ENCODE measurements around the gene ZBTB24.

Gene ZBTB24

GRCh38 chr6:109503327-109504224, 20.6 kb upstream of the ZBTB24 start:
- DNase-seq, result no peak

- no peak for DNase-seq
These were observed 15.9 kb upstream of the ZBTB24 start for GRCh38 chr6:109498936-109499335.

- DNase-seq, result no peak
These were observed 15.0 kb upstream of the ZBTB24 start for GRCh38 chr6:109498052-109498451.

GRCh38 chr6:109496036-109496772, 13.2 kb upstream of the ZBTB24 start:
- DNase-seq, result no peak

DNA sequence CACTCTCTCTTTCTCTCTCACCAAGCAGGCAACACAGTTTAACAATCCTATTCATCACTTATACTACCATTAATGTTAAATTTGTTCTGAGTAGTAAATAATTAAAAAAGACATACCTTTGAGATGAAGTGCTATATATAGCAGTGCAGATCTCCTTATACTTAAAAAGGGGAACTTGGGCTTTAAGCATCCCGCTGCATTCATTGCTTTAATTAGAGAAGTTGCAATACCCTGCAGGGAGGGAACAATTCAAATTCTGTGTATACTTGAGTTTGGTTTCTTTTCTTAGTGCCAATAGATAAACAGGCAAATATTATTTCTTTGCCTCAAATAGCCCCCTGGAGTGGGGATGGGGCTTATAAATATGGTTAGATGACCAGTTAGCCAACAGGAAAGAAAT, 10.8 kb upstream of the ZBTB24 start:
- no peak for DNase-seq

DNA sequence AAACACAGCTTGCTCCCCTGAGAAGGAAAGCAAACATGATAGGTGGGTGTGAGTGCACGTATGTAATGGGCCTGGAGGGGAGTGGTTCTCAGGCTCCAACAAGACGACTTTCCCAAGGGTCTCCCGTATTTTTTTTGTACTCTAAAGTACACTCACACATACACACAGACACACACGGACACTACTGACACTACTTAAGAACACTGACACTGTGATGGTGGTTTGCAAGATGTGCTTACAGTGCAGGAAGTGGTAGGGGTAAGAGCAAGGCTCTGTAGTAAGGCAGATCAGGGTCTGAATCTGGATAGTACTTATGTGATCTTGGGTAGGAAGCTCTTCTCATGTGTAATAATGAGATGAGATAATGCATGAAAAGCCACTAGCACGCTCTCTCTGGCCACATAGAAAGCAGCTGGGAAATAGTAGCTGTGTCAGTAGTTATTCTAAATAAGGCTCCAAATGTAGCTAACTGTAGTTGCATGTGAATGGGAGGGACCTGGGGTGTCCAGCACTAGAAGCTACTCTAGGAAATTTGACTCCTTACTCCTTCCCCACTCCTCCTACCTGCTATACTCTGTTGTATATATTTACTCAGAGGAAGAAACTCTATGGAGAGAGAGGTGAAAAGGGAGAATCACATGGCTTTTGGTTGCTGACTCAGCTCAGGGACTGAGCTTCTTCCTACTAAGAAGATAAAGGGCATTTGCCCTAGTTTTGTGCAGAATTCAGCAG, 8.4 kb upstream of the ZBTB24 start:
- no peak for DNase-seq

DNA sequence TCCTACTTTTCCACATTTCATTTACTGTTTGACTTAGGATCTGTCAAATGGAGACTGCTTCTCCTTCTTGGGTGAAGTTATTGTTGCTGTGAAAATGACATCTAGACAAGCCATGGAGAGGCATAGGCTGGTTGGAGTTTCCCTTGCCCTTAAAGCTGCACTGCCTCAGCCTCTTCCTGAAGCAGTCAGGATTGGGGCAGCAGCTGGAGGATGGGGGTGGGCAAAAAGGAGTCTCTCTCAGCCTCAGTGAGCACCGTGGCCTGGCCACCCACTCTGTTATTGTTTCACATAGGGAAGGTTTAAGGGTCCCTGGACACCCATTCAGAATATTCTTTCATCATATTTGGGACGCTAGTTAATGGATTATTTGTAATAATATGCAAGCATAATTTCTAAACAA, 7.7 kb upstream of the ZBTB24 start:
- no peak for DNase-seq

DNA sequence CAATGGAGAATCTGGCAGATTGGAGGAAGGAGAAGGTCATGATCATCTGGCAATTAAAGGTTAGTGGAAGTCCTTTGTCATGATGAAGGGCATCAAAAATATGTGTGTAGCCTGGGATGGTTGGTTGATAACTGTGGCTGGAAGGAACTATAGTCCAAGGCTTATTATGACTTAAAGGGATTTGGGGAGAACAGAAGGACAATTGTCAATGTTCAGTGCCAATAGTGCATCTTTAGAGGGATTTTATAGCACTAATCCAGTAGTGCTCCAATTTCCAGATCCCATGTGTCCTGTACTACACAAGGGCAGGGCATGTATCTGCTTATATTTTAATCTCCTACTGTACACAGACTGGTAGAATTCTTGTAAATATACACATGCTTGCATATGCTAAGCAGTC, 5.0 kb upstream of the ZBTB24 start:
- DNase-seq, result no peak

- no peak for DNase-seq
These were observed 3.0 kb upstream of the ZBTB24 start for GRCh38 chr6:109486068-109486467.

DNA sequence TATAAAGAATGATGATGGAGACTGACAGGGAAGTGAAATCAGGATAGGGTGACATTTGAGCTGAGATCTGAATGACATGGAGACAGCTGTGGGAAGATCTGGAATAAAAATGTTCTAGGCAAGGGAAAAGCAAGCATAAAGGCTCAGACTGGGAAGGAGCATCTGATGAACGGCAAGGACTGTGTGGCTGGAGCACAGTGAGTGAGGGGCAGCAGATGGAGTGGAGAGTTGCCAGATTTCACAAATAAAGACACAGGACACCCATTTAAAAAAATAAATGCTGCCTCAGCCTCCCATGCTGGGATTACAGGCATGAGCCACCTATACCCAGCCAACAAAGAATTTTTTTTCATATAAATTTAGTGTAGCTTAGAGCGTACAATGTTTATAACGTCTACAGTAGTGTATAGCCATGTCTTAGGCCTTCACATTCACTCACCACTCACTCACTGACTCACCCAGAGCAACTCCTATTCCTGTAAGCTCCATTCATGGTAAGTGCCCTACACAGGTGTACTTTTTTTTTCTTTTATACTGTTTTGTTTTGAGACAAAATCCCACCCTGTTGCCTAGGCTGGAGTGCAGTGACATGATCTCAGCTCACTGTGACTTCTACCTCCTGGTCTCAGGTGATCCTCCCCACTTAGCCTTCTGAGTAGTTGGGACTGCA, 2.4 kb upstream of the ZBTB24 start:
- no peak for DNase-seq

DNA sequence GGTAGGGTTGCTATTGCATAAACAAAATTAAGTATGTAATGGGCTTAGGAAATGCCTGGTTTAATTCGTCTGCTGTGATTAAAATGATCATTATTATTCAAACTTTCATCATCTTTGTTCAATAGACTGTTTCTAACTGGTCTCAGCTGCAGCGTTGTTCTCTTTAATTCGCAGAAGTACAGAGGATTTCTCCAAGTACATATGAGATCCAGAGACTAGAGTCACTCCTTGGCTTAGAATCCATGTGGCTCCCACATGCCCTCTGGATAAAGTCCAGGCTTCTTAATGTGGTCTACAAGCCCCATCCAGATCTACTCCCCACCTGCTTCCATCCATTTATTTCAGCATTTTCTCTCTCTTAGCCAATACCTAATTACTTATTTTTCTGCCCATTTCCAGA, 1.1 kb upstream of the ZBTB24 start:
- no peak for DNase-seq

- no peak for DNase-seq
These were observed 677 bp upstream of the ZBTB24 start for GRCh38 chr6:109483735-109484057.

DNA sequence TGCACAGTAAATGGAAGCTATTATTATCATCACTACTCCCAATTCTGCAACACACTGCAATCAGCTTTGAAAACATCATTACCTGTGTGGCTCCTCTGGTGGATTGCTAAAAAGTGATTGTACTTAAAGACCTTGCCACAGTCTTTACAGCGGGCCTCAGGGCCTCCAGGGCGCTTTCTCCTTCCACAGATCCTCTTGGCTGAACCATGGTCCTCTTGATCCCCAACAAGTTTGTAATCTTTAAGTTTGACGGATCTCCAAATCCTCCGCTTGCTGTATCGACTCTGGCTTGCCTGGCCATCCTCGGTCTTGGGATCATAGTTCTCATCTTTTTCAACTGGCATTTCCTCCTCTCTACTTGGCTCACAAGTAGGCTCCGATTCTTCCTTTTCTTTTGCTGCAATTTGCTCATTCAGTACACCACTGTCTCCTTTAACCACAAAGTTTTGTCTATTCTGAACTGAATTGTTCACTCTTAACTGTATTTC, 2.0 kb downstream of the ZBTB24 start:
- no peak for DNase-seq

GRCh38 chr6:109478841-109479624, 4.0 kb downstream of the ZBTB24 start:
- DNase-seq, result no peak

DNA sequence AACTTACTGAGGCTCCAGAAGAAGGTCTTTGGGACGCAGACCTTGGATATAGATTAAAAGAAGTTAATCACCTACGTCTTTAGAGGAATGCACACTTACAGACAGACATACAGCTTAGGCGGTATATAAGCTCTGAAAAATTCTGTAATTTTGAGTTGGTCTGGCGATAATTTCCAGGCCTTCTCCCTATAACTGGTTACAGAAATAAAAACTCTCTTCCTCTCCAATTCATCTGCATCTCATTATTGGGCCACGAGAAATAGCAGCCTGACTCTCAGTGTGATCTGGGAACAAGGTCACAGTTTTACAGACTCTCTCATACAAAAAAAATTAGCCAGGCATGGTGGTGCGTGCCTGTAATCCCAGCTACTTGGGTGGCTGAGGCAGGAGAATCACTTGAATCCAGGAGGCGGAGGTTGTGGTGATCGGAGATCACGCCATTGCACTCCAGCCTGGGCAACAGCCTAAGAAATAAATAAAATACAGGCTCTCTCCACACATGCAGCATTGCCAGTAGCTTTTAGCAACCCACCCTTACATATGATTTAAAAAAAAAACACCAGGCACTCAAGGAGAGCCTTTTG, 4.7 kb downstream of the ZBTB24 start:
- no peak for DNase-seq

DNA sequence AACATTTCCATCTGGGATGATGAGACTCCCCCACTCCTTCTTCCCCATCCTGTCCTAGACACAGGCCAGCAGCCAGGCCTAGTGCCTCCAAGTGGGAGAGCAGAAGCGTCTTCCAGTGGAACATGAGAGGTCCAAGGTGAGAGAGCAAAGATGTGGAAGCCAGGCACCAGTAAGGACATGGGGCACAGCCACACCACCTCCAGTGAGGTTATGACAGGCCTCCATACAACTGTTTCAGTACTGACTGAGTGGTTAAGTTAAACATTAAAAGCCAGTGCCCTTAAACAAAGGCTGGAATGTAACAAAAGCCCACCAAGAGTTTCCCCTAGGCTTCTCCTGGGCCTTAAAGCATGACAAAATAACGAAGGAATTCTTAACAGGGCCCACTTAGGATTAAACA, 5.3 kb downstream of the ZBTB24 start:
- DNase-seq, result no peak

DNA sequence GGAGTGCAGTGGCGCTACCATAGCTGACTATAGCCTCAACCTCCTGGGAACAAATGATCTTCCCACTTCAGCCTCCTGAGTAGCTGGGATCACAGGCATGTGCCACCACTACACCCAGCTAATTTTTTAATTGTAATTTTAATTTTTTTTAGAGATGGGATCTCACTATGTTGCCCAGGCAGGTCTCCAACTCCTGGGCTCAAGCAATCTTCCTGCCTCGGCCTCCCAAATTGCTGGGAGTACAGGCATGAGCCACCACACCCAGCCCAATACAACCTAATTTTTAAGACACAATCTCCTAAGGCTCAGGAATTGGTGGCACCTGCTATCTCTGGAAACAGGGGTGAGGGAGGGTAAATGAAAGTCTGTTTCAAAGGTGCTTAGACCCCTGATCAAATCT, 5.8 kb downstream of the ZBTB24 start:
- DNase-seq, result no peak

DNA sequence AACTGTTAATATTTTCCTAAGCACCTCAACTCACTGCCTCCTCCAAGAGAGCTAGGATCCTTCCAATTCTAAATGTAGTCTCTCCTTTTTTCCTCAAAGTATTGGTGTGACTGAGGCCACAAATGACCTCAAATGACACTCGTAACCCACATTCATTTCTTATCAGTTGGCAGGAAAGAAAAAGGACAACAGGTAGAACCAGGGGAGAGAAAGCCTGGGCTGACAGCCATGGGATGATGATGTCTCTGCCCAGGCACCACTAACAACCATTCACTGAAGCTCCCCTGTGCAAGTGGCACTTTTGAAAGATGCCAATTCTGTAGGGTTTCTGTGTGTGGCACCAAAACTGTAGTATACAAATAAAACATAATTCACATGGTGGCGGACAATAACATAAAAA, 7.4 kb downstream of the ZBTB24 start:
- no peak for DNase-seq

DNA sequence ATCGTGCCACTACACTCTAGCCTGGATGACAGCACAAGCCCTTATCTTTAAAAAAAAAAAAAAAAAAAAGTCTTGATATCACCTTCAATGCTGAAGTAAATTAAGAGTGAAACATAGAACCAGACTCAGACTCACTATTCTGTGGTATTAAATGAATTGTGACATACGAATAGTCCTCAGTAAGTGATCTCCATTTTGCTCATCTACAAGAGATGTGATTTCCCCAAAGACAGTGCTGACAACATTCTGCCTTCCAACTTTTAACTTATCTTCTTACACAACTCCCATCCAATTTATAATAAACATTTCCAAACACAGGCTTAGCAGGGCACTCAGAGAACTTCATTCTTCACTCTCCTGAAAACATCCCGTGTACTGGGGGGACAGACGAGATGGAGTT, 8.0 kb downstream of the ZBTB24 start:
- no peak for DNase-seq

DNA sequence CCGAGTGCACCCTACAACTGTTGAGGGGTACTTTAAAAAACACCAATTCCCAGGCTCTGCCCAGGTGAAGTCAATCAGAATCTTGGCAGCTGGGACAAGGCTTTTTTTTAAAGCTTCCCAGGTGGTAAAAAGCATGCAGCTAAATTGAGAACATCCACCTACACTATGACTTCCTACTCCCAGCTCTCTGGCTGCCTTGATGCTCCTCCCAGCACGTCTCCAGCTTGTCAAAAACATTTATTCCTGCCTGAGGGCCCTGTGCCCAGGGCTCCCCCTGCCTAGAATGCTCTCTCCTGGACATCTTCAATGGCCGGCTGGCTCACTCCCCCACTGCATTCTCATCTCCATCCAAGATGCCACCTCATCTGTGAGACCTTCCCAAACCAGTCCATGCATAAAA, 9.9 kb downstream of the ZBTB24 start:
- DNase-seq, result peak in 3 of 58 donors; percentile 22 to 35 (median 28)
